ENCODE measurements around the gene SDCCAG8. TPM values are rescaled to one million over a fixed set of nuclear protein-coding genes. Genes with fewer than 3 reads are reported as not detected.

Gene SDCCAG8
- total RNA-seq, 1 experiment from 2014 or later, result 10.0 TPM

GRCh38 chr1:243399561-243400155 lies 143.8 kb downstream of the SDCCAG8 start:
- no CpG with 5 or more reads among the region's 15 CpGs for whole genome bisulfite sequencing (ENCODE audit: extremely low coverage, insufficient read length, low lambda C conversion rate)

More at GRCh38 chr1:243399561-243400155, 143.8 kb downstream of the SDCCAG8 start:
- H3K27ac ChIP-seq (ENCODE audit: insufficient read length, low read depth, low read length), result no peak overlapping the region
- no peaks in the 10 kb centered on the region; the same call in 1 of the 2 replicates for H3K4me1 ChIP-seq (ENCODE audit: insufficient read depth, low read length)
- H3K4me2 ChIP-seq (ENCODE audit: insufficient read depth, insufficient read length, low read length), result no peak overlapping the region
- no peak overlapping the region for H3K18ac ChIP-seq (ENCODE audit: insufficient read length, low read depth, low read length)
- peaks cover 5 to 6% of the 10 kb centered on the region in 2 experiments for H3K4me1 Mint-ChIP-seq
- no peak overlapping the region for H4K8ac ChIP-seq (replicated peaks; ENCODE audit: insufficient read length, low read depth, low read length)
- H3K23ac ChIP-seq (ENCODE audit: insufficient read length, low read depth, low read length), result no peak overlapping the region
- no peak overlapping the region for H3T11ph ChIP-seq (ENCODE audit: low read length)
- no peaks in the 10 kb centered on the region for H3K23me2 ChIP-seq (ENCODE audit: insufficient read length, low read depth, low read length, poor library complexity, severe bottlenecking)
- no peaks in the 10 kb centered on the region for H3K9me3 Mint-ChIP-seq
- H4K91ac ChIP-seq (ENCODE audit: insufficient read length, low read depth, low read length), result no peak overlapping the region
- no peak overlapping the region for H2BK120ac ChIP-seq (ENCODE audit: low read depth, low read length, poor library complexity, severe bottlenecking)
- H3K9me3 ChIP-seq (ENCODE audit: control insufficient read depth, low read depth, low read length), result no peaks in the 10 kb centered on the region
- H3K14ac ChIP-seq (ENCODE audit: insufficient read depth, low read length), result no peak overlapping the region
- DNase-seq, result no peak
- H2AK5ac ChIP-seq (ENCODE audit: insufficient read length, low read length), result no peak overlapping the region
- H3K27ac Mint-ChIP-seq, result no peak overlapping the region
- no peak overlapping the region for H2BK12ac ChIP-seq (ENCODE audit: insufficient read length, low read depth, low read length)
- TF ChIP-seq CTCF (conservative IDR thresholded peaks at IDR 0.05), result no peak
- H3K9ac ChIP-seq (ENCODE audit: extremely low read depth, insufficient read length, low read length), result no peak overlapping the region
- no peaks in the 10 kb centered on the region for H3K27me3 ChIP-seq (ENCODE audit: insufficient read depth, low read length)
- no peak overlapping the region for H2BK5ac ChIP-seq (ENCODE audit: insufficient read length, low read length)
- no peak overlapping the region for H2BK15ac ChIP-seq (ENCODE audit: low read depth, low read length)
- no peaks in the 10 kb centered on the region for H3K79me1 ChIP-seq (ENCODE audit: insufficient read depth, low read depth, low read length, poor library complexity, severe bottlenecking)
- H4K5ac ChIP-seq (ENCODE audit: insufficient read length, low read depth, low read length), result no peak overlapping the region
- H2BK20ac ChIP-seq (ENCODE audit: low read depth, low read length, poor library complexity, severe bottlenecking), result no peak overlapping the region
- no peaks in the 10 kb centered on the region for H3K27me3 Mint-ChIP-seq (ENCODE audit: low read depth)
- no peak overlapping the region for H3K4me3 Mint-ChIP-seq
- H2AFZ ChIP-seq (ENCODE audit: low read length), result no peak overlapping the region
- no peak overlapping the region for H3K56ac ChIP-seq (ENCODE audit: insufficient read length, low read depth, low read length)
- H3K79me2 ChIP-seq (ENCODE audit: insufficient read depth, low read length), result no peaks in the 10 kb centered on the region
- H3K4ac ChIP-seq (ENCODE audit: low read depth, low read length), result no peak overlapping the region
- H3K36me3 Mint-ChIP-seq (ENCODE audit: insufficient read depth in 1 of 3, low read depth in 3 of 3), result no peaks in the 10 kb centered on the region
- no peaks in the 10 kb centered on the region for H4K20me1 ChIP-seq (ENCODE audit: control insufficient read depth, insufficient read depth, insufficient read length)
